ENCODE results near the gene DENND1A.

The DENND1A gene

DNA sequence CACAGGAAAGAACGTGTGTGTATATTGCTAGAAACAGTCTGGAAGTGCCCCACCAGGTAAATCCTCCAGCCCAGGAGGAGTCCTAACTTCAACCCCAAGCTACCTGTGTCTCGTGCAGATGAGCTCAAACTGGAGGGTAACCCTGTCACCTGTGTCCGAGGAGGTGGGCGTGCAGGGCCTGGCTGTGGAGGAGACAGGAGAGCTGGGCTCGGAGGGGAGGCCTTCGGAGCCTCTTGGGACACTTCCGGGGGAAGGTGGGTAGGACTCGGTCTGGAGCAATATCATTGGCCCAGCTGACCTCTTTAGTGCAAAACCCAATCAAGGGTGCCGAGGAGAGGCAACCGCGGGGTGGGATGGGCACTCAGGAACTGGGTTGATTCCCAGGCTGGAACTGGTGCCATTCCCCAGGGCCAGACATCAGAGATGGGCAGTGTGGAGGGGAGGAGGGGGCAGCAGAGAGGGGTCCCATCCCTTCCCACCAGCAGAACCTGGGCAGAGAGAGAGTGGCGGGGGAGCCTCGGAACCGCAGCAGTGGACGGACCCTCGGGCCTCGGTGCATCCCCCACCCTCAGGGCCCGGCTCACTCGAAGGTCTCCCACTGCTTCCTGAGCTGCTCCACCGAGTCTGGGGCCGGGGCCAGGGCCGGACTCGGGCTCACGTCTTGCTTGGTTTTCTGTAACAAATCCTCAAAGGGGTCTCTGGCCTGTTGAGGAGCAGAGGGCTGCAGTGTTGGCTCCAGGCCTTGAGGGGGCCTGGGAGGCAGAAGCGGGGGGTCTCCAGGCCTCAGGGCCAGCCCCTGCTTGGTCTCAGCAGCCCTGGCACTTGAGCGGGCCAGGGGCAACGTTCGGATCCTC lies 548.8 kb downstream of the DENND1A start:
- DNase-seq (ENCODE audit: low read depth), result no peak
- TF ChIP-seq, protein P1, sequence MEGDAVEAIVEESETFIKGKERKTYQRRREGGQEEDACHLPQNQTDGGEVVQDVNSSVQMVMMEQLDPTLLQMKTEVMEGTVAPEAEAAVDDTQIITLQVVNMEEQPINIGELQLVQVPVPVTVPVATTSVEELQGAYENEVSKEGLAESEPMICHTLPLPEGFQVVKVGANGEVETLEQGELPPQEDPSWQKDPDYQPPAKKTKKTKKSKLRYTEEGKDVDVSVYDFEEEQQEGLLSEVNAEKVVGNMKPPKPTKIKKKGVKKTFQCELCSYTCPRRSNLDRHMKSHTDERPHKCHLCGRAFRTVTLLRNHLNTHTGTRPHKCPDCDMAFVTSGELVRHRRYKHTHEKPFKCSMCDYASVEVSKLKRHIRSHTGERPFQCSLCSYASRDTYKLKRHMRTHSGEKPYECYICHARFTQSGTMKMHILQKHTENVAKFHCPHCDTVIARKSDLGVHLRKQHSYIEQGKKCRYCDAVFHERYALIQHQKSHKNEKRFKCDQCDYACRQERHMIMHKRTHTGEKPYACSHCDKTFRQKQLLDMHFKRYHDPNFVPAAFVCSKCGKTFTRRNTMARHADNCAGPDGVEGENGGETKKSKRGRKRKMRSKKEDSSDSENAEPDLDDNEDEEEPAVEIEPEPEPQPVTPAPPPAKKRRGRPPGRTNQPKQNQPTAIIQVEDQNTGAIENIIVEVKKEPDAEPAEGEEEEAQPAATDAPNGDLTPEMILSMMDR (IDR thresholded peaks at IDR 0.05; ENCODE audit: low read depth, low read length, missing control alignments), result no peak
- H3K4me3 ChIP-seq (ENCODE audit: low read depth, low read length), result no peak overlapping the region
- in situ Hi-C loops (cut with HindIII; ENCODE audit: low sequenced_read_pairs), result no loop called here

DNA sequence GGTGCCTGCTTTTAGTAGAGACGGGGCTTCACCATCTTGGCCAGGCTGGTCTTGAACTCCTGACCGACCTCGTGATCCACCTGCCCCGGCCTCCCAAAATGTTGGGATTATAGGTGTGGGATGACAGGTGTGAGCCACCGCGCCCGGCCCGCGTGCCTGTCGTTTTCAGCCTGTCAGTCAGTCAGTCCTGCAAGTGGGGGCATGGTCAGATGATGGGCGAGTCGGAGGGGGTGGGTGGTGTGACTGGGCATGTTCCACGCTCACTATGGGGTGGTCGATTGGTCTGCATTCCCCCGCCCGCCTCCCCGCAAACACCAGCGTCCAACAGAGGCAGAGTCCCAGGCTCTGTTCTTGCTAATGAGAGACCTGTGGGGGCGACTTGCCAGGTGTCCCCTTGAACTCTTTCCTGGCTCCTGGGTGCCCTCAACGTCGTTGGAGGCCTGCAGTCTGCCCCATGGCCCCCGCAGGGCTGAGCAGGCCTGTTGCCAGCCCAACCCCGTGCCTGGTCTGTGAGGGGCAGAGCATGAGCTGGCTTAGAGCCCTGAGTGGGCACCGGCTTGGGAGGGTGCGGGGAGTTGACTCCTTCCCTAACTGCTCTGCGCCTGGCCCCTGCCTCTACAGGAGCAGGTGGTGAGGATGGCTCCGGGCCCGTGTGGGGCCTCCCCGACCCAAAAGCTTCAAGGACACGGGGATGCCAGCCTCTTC lies 550.8 kb downstream of the DENND1A start:
- no peak overlapping the region for H3K4me3 ChIP-seq (ENCODE audit: low read depth, low read length)
- in situ Hi-C loops (cut with HindIII; ENCODE audit: low sequenced_read_pairs), result no loop called here
- TF ChIP-seq, protein P1 (IDR thresholded peaks at IDR 0.05; ENCODE audit: low read depth, low read length, missing control alignments), result no peak
- DNase-seq (ENCODE audit: low read depth), result no peak

DNA sequence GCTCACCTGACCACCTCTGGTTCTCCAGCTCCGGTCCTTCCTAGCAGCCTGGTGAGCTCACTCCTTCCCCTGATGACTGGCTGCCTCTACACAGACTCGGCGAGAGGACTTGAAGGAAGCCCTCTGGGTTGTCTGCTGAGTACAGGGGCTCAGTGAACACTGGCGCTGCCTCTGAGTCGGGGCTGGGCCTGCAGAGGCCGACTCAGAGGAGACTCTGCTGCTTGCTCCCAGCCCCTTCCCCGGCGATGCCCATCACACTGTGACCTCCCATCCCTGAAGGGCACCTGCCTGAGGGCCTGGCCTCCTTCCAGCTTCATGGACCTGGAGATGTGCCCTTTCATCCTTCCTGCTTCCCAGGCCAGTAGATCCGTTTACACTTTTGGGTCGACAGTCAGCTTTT lies 551.9 kb downstream of the DENND1A start:
- in situ Hi-C loops (cut with HindIII; ENCODE audit: low sequenced_read_pairs), result no loop called here
- H3K4me3 ChIP-seq (ENCODE audit: low read depth, low read length), result no peak overlapping the region
- TF ChIP-seq, protein P1 (IDR thresholded peaks at IDR 0.05; ENCODE audit: low read depth, low read length, missing control alignments), result no peak
- no peak for DNase-seq (ENCODE audit: low read depth)

DNA sequence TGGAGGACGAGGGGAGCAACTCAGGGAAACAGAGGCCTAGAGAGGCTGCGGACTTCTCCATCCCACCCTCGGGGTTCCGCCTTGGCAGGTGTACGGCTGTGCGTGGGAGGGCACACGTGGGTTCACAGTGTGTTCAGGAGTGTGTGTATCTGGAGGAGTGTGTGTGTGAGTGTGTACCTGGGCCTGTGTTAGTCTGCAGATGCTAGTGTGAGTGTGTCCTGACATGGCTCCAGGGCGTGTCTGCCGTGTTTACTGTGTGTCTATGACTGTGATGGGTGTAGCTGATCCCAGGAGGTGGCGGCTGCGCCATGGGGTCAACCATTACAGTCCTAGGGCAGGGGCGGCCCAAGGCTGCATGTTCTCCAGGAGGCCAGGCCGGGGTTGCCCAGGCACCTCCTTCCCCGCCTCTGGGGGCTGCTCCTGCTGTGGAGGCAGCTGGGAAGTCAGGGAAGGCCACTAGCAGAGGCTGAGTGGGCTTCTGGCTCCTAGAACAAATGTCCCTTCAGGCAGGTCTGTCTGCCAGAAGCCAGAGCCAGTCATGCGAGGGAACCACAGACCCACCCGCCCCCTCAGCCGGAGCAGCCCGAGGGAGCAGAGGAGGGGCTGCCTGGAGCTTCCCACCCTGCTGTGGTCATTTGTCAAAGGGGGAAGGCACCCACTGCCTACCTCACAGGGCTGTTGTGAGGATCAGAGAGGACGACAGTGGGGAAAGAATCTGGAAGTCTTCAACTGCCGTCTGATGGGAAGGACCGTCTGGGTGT lies 552.5 kb downstream of the DENND1A start:
- DNase-seq (ENCODE audit: low read depth), result no peak
- TF ChIP-seq, protein P1 (IDR thresholded peaks at IDR 0.05; ENCODE audit: low read depth, low read length, missing control alignments), result no peak
- H3K4me3 ChIP-seq (ENCODE audit: low read depth, low read length), result no peak overlapping the region
- in situ Hi-C loops (cut with HindIII; ENCODE audit: low sequenced_read_pairs), result no loop called here

DNA sequence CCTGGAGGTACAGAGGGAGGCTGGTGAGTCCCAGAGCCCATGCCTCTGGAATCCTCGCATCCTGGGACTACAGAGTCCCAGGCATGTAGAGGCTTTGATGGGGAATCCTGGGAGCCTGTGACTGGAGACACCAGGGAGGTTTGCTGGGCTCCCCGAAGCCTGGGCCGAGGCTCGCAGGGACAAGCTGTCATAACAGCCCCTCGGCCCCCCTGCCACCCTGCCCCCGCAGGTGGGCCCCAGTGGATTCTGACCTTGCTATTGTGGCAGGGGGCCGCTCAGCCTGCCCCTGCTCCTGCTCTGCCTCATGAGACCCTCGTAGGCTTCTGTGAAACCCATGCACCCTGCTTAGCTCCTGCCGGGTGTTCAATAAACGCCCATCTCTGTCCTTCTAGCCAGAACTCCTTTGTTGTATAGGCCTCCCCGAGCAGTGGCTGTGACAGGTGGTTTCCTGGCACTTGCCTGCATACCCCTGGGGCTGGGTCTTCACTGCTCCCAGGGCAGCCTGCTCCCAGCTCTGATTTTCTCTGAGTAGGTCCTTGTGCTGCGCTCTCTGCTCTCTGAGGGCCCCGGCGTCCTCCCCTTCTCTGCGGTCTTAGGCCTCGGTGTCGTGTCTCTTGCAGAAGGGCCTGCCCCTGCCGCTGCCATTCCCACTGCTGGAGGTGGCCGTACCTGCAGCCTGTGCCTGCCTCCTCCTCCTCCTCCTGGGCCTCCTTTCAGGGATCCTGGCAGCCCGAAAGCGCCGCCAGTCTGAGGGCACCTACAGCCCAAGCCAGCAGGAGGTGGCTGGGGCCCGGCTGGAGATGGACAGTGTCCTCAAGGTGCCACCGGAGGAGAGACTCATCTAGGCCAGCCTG lies 553.5 kb downstream of the DENND1A start:
- no peak overlapping the region for H3K4me3 ChIP-seq (ENCODE audit: low read depth, low read length)
- DNase-seq (ENCODE audit: low read depth), result no peak
- in situ Hi-C loops (cut with HindIII; ENCODE audit: low sequenced_read_pairs), result no loop called here
- TF ChIP-seq, protein P1 (IDR thresholded peaks at IDR 0.05; ENCODE audit: low read depth, low read length, missing control alignments), result no peak
